MCF 10A (cell line): ENCODE measurements around the gene GAL3ST3. TPM values are rescaled to one million over a fixed set of nuclear protein-coding genes. Genes with fewer than 3 reads are reported as not detected.

Experiments used
- BruUV-seq: library from RNA; stranded (reverse); fragments of 400-500 nt; replicated peaks from 2 replicates; lab custom pipeline; 2021; lab: Mats Ljungman, UMichigan
- CTCF ChIA-PET: fragments of 300-600 bp; sonication (Branson Sonifier 250); formaldehyde crosslinking; extraction: SDS; loops from one replicate; lab custom pipeline; 2021; ENCODE audit warnings: antibody characterized with exemption, inconsistent platforms; lab: Yijun Ruan, JAX
- POLR2A ChIA-PET: fragments of 300-600, 350-650 bp; sonication (Branson Sonifier 250); formaldehyde crosslinking; extraction: SDS; loops from one replicate; lab custom pipeline; 2020; ENCODE audit warnings: antibody characterized with exemption, inconsistent platforms; lab: Yijun Ruan, JAX
- DNase-seq: peaks from one replicate; pipeline ENCODE4 v3.0.0-alpha.2; 2018; ENCODE audit not compliant: unreplicated experiment
- H3K27ac Mint-ChIP-seq: one replicate; pipeline ENCODE4 v1.8.0; 2022; ENCODE audit warnings: mild to moderate bottlenecking, low read depth, mixed read lengths; ENCODE audit not compliant: unreplicated experiment
- H3K27me3 Mint-ChIP-seq: one replicate; pipeline ENCODE4 v1.8.0; 2022; ENCODE audit warnings: mixed read lengths; ENCODE audit not compliant: insufficient read depth, unreplicated experiment
- H3K36me3 Mint-ChIP-seq: one replicate; pipeline ENCODE4 v1.8.0; 2022; ENCODE audit warnings: mild to moderate bottlenecking, moderate library complexity, mixed read lengths; ENCODE audit not compliant: insufficient read depth, unreplicated experiment
- H3K4me1 Mint-ChIP-seq: one replicate; pipeline ENCODE4 v1.8.0; 2022; ENCODE audit warnings: mixed read lengths; ENCODE audit not compliant: insufficient read depth, unreplicated experiment
- H3K4me3 Mint-ChIP-seq: one replicate; pipeline ENCODE4 v1.8.0; 2022; ENCODE audit warnings: mild to moderate bottlenecking, moderate library complexity, mixed read lengths; ENCODE audit not compliant: unreplicated experiment
- H3K9me3 Mint-ChIP-seq: one replicate; pipeline ENCODE4 v1.8.0; 2022; ENCODE audit warnings: mixed read lengths; ENCODE audit not compliant: unreplicated experiment
- intact Hi-C: fragments of 100-400 bp; cut with micrococcal nuclease; formaldehyde crosslinking; loops from 2 replicates; pipeline ENCODE4 v1.14.1; 2022
- total RNA-seq: library from RNA; stranded (reverse); gene quantifications from 2 replicates; pipeline ENCODE4 v1.2.3, GENCODE V29; 2022
- TF ChIP-seq, protein P1 (sequence below): fragments of 200-600 bp; IDR thresholded peaks from one replicate; pipeline ENCODE4 v1.8.0; 2022; ENCODE audit warnings: antibody characterized with exemption, mild to moderate bottlenecking; ENCODE audit not compliant: unreplicated experiment

Gene GAL3ST3
- total RNA-seq, 1 experiment from 2014 or later, result not detected

DNA sequence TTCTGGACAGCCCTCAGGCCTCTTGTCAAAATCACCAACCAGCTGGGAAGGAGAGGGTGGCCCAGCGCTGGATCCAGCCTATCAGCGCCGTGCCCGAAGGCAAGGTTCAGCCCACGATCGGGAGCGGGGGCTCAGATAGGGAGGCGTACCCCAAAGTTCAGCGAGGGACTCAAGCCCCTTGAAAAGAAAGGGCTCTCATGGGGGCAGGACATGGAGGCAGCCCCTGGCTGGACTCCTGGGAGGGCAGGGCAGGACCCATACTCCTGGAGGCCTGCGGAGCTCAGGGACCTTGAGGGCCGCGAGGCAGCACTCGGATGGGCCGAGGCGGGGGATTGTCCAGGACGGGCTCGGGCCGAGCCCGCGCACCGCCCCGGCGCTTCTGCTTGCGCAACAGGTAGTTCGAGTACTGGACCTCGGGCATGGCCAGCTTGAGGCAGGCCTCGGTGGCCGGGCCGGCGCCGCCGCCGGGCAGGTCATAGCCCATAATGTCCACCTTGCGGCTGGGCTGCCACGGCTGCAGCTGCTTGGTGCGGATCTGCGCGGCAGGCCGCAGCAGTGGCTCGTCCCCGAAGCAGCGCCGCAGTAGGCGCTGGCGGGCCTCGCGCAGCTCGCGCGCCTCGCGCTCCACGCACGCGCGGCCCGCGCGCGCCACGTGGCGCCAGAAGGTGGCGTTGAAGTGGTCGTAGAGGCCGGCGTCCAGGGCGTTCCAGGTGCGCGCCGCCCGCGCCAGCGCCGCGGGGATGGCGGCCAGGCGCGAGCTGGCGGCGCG, 6.5 kb downstream of the GAL3ST3 start:
- DNase-seq, result no peak
- H3K27me3 Mint-ChIP-seq, result no peaks in the 10 kb centered on the region
- no peak overlapping the region for H3K4me3 Mint-ChIP-seq
- no TSS peak for BruUV-seq
- H3K4me1 Mint-ChIP-seq, result no peaks in the 10 kb centered on the region
- TF ChIP-seq, protein P1, sequence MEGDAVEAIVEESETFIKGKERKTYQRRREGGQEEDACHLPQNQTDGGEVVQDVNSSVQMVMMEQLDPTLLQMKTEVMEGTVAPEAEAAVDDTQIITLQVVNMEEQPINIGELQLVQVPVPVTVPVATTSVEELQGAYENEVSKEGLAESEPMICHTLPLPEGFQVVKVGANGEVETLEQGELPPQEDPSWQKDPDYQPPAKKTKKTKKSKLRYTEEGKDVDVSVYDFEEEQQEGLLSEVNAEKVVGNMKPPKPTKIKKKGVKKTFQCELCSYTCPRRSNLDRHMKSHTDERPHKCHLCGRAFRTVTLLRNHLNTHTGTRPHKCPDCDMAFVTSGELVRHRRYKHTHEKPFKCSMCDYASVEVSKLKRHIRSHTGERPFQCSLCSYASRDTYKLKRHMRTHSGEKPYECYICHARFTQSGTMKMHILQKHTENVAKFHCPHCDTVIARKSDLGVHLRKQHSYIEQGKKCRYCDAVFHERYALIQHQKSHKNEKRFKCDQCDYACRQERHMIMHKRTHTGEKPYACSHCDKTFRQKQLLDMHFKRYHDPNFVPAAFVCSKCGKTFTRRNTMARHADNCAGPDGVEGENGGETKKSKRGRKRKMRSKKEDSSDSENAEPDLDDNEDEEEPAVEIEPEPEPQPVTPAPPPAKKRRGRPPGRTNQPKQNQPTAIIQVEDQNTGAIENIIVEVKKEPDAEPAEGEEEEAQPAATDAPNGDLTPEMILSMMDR, result no peak
- no peaks in the 10 kb centered on the region for H3K36me3 Mint-ChIP-seq
- H3K9me3 Mint-ChIP-seq, result no peaks in the 10 kb centered on the region
- H3K27ac Mint-ChIP-seq, result no peak overlapping the region
- POLR2A ChIA-PET, result no interaction called here
- intact Hi-C loops, result no loop called here
- CTCF ChIA-PET, result interaction anchor here (0.6 to 1.5 kb wide), 2 partner anchors 20 to 287 kb away, joined by 3 to 5 read pairs; no protein-coding TSS in a partner anchor

DNA sequence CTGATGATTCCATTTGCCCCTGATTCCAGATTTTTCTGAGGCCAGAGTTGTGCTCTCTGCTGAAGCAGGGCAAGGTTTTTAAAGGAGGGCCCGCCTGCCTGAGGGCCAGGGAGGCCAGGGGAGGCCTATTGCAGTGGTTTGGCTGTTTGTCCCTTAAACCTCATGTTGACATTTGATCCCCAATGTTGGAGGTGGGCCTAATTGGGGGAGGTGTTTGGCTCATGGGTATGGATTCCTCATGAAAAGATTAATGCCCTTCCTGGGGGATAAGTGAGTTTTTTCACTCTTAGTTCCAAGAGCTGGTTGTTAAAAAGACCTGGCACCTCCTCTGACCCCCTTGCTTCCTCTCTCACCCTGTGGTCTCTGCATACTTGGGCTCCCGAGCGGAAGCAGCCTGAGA, 9.2 kb downstream of the GAL3ST3 start:
- no peaks in the 10 kb centered on the region for H3K4me1 Mint-ChIP-seq
- H3K27me3 Mint-ChIP-seq, result peaks cover 10% of the 10 kb centered on the region

DNA sequence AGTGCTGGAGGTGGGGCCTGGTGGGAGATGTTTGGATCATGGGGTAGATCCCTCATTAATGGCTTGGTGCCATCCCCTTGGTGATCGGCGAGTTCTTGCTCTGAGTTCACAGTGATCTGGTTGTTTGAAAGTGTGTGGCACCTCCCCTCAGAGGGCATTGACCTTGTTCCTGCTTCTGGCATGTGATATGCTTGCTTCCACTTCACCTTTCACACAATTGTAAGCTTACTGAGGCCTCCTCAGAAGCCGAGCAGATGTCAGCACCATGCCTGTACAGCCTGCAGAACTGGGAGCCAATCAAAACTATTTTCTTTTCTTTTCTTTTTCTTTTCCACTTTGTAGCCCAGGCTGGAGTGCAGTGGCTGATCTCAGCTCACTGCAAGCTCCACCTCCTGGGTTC, 11.6 kb downstream of the GAL3ST3 start:
- intact Hi-C loops, result no loop called here
- H3K9me3 Mint-ChIP-seq, result no peaks in the 10 kb centered on the region
- BruUV-seq, result no TSS peak
- TF ChIP-seq, protein P1, result no peak
- DNase-seq, result no peak
- H3K4me3 Mint-ChIP-seq, result no peak overlapping the region
- ChIA-PET POLR2A (no interaction called here), CTCF (interaction anchor here (0.5 to 1.3 kb wide), 5 partner anchors 9 to 1194 kb away, joined by 3 to 9 read pairs (median 3); no protein-coding TSS in a partner anchor)
- H3K27ac Mint-ChIP-seq, result no peak overlapping the region
- no peaks in the 10 kb centered on the region for H3K4me1 Mint-ChIP-seq
- peaks cover 17% of the 10 kb centered on the region for H3K27me3 Mint-ChIP-seq
- H3K36me3 Mint-ChIP-seq, result no peaks in the 10 kb centered on the region

More for the DNA sequence above, 9.2 kb downstream of the GAL3ST3 start:
- no peak for DNase-seq
- TF ChIP-seq, protein P1, result no peak
- intact Hi-C loops, result no loop called here
- H3K27ac Mint-ChIP-seq, result no peak overlapping the region
- ChIA-PET POLR2A (no interaction called here), CTCF (interaction anchor here (0.6 to 1.1 kb wide), 2 partner anchors 18 to 251 kb away, joined by 3 to 4 read pairs; no protein-coding TSS in a partner anchor)
- no peak overlapping the region for H3K4me3 Mint-ChIP-seq
- no peaks in the 10 kb centered on the region for H3K9me3 Mint-ChIP-seq
- no TSS peak for BruUV-seq
- H3K36me3 Mint-ChIP-seq, result no peaks in the 10 kb centered on the region

DNA sequence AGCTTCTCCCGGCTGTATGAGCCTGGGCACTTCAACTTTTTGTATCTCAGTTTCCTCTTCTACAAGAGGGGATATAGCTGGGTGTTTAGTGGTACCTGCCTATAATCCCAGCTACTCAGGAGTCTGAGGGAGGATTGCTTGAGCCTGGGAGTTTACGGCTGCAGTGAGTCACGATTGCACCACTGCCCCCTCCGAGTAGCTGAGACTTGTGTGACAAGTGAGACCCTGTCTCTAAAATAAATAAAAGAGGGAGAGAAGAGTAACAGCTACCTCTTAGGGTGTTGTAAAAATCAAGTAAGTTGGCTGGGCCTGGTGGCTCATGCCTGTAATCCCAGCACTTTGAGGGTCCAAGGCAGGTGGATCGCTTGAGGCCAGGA, 12.6 kb downstream of the GAL3ST3 start:
- CTCF ChIA-PET, result interaction anchor here (0.6 to 2.4 kb wide), 6 partner anchors 9 to 330 kb away, joined by 3 to 32 read pairs (median 3); no protein-coding TSS in a partner anchor
- POLR2A ChIA-PET, result interaction anchor here (0.7 to 1.0 kb wide), 2 partner anchors 15 to 147 kb away, joined by 3 read pairs; no protein-coding TSS in a partner anchor
- DNase-seq, result no peak
- Mint-ChIP-seq H3K36me3 (no peaks in the 10 kb centered on the region), H3K27ac (no peak overlapping the region), H3K27me3 (peaks cover 17% of the 10 kb centered on the region), H3K4me3 (no peak overlapping the region), H3K9me3 (no peaks in the 10 kb centered on the region), H3K4me1 (no peaks in the 10 kb centered on the region)
- BruUV-seq, result no TSS peak
- intact Hi-C loops, result no loop called here
- TF ChIP-seq, protein P1, result no peak
